KMS-11 (cell line): ENCODE measurements around the gene SACM1L.

ENCODE experiments used
- H2AFZ ChIP-seq: fragments of 200-600 bp; sonication (generic); 2 replicates; pipeline ENCODE4 v1.6.1; 2016; ENCODE audit warnings: antibody characterized with exemption, mixed run types, low read depth
- H3K27ac ChIP-seq: fragments of 200-600 bp; sonication (generic); 2 replicates; pipeline ENCODE4 v1.6.1; 2016; ENCODE audit warnings: mild to moderate bottlenecking, mixed run types
- H3K27me3 ChIP-seq: fragments of 200-600 bp; sonication (generic); 2 replicates; pipeline ENCODE4 v1.6.1; 2017; ENCODE audit warnings: mild to moderate bottlenecking, low read depth, mixed run types, moderate library complexity; ENCODE audit not compliant: insufficient read depth
- H3K36me3 ChIP-seq: fragments of 200-600 bp; sonication (generic); 2 replicates; pipeline ENCODE4 v1.6.1; 2017; ENCODE audit warnings: mild to moderate bottlenecking, mixed run types; ENCODE audit not compliant: insufficient read depth
- H3K4me1 ChIP-seq: fragments of 200-600 bp; sonication (generic); 2 replicates; pipeline ENCODE4 v1.6.1; 2016; ENCODE audit warnings: mild to moderate bottlenecking, low read depth, mixed run types; ENCODE audit not compliant: poor library complexity, severe bottlenecking
- H3K4me2 ChIP-seq: fragments of 200-600 bp; sonication (generic); 2 replicates; pipeline ENCODE4 v1.7.0; 2016; ENCODE audit warnings: mild to moderate bottlenecking, mixed run types
- H3K4me3 ChIP-seq: fragments of 200-600 bp; sonication (generic); IDR thresholded peaks from 2 replicates; pipeline ENCODE4 v1.6.1; 2017; ENCODE audit warnings: low read depth, low read length, mixed read lengths; ENCODE audit not compliant: insufficient read depth
- H3K79me2 ChIP-seq: fragments of 200-600 bp; sonication (generic); 2 replicates; pipeline ENCODE4 v1.6.1; 2016; ENCODE audit warnings: low read depth, mixed run types; ENCODE audit not compliant: insufficient read depth
- H3K9ac ChIP-seq: fragments of 200-600 bp; sonication (generic); 2 replicates; pipeline ENCODE4 v1.6.1; 2016; ENCODE audit warnings: mild to moderate bottlenecking, mixed run types
- H4K20me1 ChIP-seq: fragments of 200-600 bp; sonication (generic); 2 replicates; pipeline ENCODE4 v1.6.1; 2016; ENCODE audit warnings: mild to moderate bottlenecking, mixed run types; ENCODE audit not compliant: insufficient read depth
- TF ChIP-seq, protein P1 (sequence below): fragments of 200-600 bp; sonication (generic); conservative IDR thresholded peaks from 2 replicates; pipeline ENCODE4 v1.6.1; 2017; ENCODE audit warnings: low read depth, mild to moderate bottlenecking, antibody characterized with exemption, low read length, moderate library complexity, mixed read lengths

The SACM1L gene

DNA sequence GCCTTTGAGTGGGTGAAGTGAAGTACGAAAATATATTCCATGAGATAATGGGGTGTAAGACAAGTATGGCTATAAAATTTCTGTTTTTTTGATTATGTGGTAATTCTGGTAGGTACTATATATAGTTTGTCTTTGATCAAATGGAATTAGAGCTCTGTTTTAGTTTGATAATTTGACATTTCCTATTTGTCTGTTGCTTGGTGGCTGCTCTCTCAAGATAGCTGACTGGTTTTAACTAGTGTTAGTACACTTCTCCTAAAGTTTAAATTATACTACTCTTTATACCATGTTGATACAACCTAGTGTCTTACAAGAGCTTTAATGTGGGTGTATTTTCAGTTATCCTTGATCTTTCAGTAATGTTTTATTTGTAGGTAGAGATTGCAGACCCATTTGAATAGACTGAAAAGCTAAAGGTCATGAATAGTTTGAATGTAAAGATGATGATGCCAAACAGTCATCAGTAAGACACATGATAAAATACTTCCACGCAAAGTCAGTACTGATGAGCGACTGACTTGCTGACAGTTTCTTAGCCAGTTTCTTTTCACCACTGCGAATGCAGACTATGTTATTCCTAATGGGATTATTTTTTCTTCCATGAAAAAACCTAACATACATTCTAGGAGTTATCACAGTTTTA, 15.2 kb downstream of the SACM1L start:
- H3K9ac ChIP-seq = no peak overlapping the region
- H4K20me1 ChIP-seq = no peaks in the 10 kb centered on the region
- H3K4me3 ChIP-seq = no peak overlapping the region
- no peaks in the 10 kb centered on the region for H3K36me3 ChIP-seq
- no peak overlapping the region for H2AFZ ChIP-seq
- no peak overlapping the region for H3K4me2 ChIP-seq
- TF ChIP-seq, protein P1, sequence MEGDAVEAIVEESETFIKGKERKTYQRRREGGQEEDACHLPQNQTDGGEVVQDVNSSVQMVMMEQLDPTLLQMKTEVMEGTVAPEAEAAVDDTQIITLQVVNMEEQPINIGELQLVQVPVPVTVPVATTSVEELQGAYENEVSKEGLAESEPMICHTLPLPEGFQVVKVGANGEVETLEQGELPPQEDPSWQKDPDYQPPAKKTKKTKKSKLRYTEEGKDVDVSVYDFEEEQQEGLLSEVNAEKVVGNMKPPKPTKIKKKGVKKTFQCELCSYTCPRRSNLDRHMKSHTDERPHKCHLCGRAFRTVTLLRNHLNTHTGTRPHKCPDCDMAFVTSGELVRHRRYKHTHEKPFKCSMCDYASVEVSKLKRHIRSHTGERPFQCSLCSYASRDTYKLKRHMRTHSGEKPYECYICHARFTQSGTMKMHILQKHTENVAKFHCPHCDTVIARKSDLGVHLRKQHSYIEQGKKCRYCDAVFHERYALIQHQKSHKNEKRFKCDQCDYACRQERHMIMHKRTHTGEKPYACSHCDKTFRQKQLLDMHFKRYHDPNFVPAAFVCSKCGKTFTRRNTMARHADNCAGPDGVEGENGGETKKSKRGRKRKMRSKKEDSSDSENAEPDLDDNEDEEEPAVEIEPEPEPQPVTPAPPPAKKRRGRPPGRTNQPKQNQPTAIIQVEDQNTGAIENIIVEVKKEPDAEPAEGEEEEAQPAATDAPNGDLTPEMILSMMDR = no peak
- peaks cover 12% of the 10 kb centered on the region for H3K4me1 ChIP-seq
- H3K27ac ChIP-seq = no peak overlapping the region
- peaks cover 11% of the 10 kb centered on the region; the same call in 1 of the 2 replicates for H3K79me2 ChIP-seq
- H3K27me3 ChIP-seq = no peaks in the 10 kb centered on the region

DNA sequence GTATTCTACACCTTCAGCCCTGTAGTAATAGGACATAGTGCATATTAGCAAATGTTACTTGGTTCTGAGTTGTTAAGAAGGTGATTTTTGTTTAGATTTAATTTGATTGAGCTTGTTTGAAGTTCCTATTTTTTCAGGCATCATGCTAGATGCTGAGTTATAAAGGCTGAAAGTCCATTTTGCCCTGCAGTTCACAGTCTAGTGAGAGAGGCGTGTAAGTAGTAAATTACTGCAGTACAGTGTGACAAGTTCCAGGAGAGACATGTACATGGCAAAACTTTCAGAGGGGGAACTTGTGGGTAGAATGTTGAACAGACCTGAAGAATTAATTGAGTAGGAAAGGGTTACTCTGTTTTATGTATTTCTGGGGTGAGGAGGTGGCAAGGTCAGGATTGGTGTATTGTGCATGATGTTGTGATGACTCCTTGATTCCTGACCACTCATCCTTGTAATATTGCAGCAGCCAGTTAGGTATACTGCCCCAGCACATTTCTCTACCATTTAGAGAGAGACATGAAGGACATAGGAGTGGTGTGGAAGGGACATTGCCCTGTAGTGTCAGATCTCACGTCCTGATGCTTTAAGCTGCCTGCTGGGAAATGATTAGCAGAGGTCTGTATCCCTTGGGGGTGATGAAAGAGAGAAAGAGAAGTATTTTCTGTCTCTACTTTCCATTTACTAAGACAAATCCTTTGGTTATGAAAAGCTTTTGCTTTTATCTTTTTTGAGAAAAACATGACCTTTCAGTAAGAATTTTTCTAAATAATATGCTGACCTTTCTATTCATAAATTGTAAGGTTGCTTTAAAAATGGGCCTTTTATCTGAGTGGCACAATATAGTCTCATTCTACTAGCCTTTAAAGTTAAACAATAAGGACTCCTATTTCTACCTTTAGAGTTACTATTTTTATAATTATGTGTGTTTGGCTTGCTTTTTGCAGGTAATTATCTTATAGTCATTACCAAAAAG, 16.9 kb downstream of the SACM1L start:
- TF ChIP-seq, protein P1 = no peak
- Histone ChIP-seq H3K4me1 (peaks cover 4% of the 10 kb centered on the region), H3K4me3 (no peak overlapping the region), H3K36me3 (no peaks in the 10 kb centered on the region), H3K4me2 (no peak overlapping the region), H2AFZ (no peak overlapping the region), H3K27me3 (no peaks in the 10 kb centered on the region), H3K9ac (no peak overlapping the region), H4K20me1 (no peaks in the 10 kb centered on the region), H3K27ac (no peak overlapping the region), H3K79me2 (peaks cover 11% of the 10 kb centered on the region; the same call in 1 of the 2 replicates)

DNA sequence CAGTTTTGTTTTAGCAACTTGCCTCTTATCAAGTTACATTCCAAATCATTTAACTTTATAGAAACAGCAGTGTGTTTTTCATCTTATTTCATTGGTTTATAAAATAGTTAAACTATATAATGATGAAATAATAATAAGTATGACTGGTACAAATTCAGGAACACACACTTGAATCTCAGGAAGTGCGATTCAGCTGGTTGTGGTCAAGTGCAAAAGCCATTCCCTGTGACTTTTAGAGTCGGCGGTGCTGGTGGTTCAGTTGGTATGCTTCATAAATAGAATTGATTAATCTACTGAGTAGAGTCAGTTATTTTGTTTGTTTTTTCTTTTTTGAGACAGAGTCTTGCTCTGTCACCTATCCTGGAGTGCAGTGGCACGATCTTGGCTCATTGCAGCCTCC, 22.7 kb downstream of the SACM1L start:
- TF ChIP-seq, protein P1 = no peak
- no peaks in the 10 kb centered on the region for H4K20me1 ChIP-seq
- no peak overlapping the region for H3K9ac ChIP-seq
- H3K36me3 ChIP-seq = no peaks in the 10 kb centered on the region
- no peaks in the 10 kb centered on the region for H3K27me3 ChIP-seq
- no peaks in the 10 kb centered on the region for H3K4me1 ChIP-seq
- no peak overlapping the region for H3K27ac ChIP-seq
- no peaks in the 10 kb centered on the region for H3K79me2 ChIP-seq
- H2AFZ ChIP-seq = no peak overlapping the region
- no peak overlapping the region for H3K4me2 ChIP-seq
- no peak overlapping the region for H3K4me3 ChIP-seq

DNA sequence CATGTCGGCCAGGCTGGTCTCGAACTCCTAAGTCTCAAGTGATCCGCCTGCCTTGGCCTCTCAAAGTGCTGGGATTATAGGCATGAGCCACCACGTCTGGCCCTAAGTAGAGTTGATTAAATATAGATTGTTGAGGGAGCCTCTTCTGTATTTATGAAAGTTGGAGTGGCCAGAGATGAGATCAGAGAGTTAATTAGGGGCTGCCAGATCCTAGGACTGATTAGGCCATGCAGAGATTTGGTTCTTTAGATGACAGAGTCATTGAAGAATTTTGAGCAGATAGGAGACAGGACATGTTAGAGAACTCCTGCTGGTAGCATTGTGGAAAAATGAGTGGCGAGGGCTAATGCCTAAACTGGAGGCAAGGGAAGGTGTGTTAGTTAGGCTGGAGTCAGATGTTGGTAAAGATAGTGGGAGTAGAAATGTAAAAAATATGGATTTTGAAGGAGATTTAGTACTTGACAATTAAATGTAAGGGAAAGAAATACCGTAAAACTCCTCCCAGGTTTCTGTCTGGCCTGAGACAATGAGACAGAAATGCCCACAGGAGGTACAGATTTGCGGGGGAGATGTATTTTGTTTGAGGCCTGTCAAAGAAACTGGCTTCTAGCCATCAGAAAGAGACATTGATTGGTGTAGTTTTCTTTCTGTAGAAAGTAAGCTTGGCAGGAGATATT, 23.4 kb downstream of the SACM1L start:
- H3K36me3 ChIP-seq = no peaks in the 10 kb centered on the region

More for the DNA sequence above, 23.4 kb downstream of the SACM1L start:
- no peak overlapping the region for H3K4me2 ChIP-seq
- TF ChIP-seq, protein P1 = no peak
- no peaks in the 10 kb centered on the region for H3K4me1 ChIP-seq
- no peaks in the 10 kb centered on the region for H3K79me2 ChIP-seq
- no peak overlapping the region for H3K9ac ChIP-seq
- H3K4me3 ChIP-seq = no peak overlapping the region
- no peaks in the 10 kb centered on the region for H3K27me3 ChIP-seq
- H3K27ac ChIP-seq = no peak overlapping the region
- H4K20me1 ChIP-seq = no peaks in the 10 kb centered on the region
- H2AFZ ChIP-seq = no peak overlapping the region
